Muscle of leg (tissue), 11 donors: ENCODE data around the gene RABGAP1. TPM values are rescaled to one million over a fixed set of nuclear protein-coding genes. Genes with fewer than 3 reads are reported as not detected.
A peak's percentile ranks its signal among the peaks of the same experiment; 100 is the strongest.

Experiments
- DNase-seq: peaks from one replicate; pipeline ENCODE4 v3.0.0; 2013
- H3K27ac ChIP-seq: one replicate; pipeline ENCODE4 v1.5.1; 2013; ENCODE audit warnings: mild to moderate bottlenecking, low read length, control low read depth
- H3K27me3 ChIP-seq: one replicate; pipeline ENCODE4 v1.6.1; 2013; ENCODE audit warnings: low read length; ENCODE audit not compliant: control insufficient read depth, insufficient read depth
- H3K36me3 ChIP-seq: one replicate; pipeline ENCODE4 v1.6.1; 2013; ENCODE audit warnings: low read length; ENCODE audit not compliant: control insufficient read depth, insufficient read depth
- H3K4me1 ChIP-seq: one replicate; pipeline ENCODE4 v1.6.1; 2013; ENCODE audit warnings: low read length; ENCODE audit not compliant: control insufficient read depth, insufficient read depth
- H3K4me3 ChIP-seq: one replicate; pipeline ENCODE4 v1.5.1; 2013; ENCODE audit warnings: low read length, control low read depth
- H3K9me3 ChIP-seq: replicated peaks from 2 replicates; pipeline ENCODE4 v1.6.1; 2013; ENCODE audit warnings: low read depth, low read length; ENCODE audit not compliant: control insufficient read depth
- WGBS: methylation state at CpG from one replicate; pipeline ENCODE4 v1.1.5; 2013; ENCODE audit warnings: missing lambda C conversion rate; ENCODE audit not compliant: insufficient coverage; 5-methylcytosine and 5-hydroxymethylcytosine counted together
- polyA plus RNA-seq, 8 donors: library from polyadenylated mRNA; unstranded; fragments of 120-200 nt; gene quantifications; one replicate each; pipeline versions ENCODE4 v1.2.1 to v1.2.3, GENCODE V29; 2013; ENCODE audit warnings: inconsistent platforms in 1 of 8, low replicate concordance in 1 of 8; ENCODE audit not compliant: insufficient read length in 8 of 8, insufficient read depth in 1 of 8
- total RNA-seq: library from RNA; stranded (reverse); fragments of 120-200 nt; gene quantifications from one replicate; pipeline ENCODE4 v1.2.4, GENCODE V29; 2013

RABGAP1 gene
- total and polyA plus RNA-seq, 9 donors, result 29.6 to 40.5 (median 30.9) TPM

GRCh38 chr9:123043081-123043939, 102.5 kb downstream of the RABGAP1 start:
- no CpG with 5 or more reads among the region's 5 CpGs for WGBS
- no peaks in the 10 kb centered on the region for H3K27me3 ChIP-seq
- H3K27ac ChIP-seq, result no peak overlapping the region
- peaks cover 2% of the 10 kb centered on the region for H3K36me3 ChIP-seq
- no peaks in the 10 kb centered on the region for H3K4me1 ChIP-seq
- H3K9me3 ChIP-seq, result peaks cover 2% of the 10 kb centered on the region
- no peak for DNase-seq
- no peak overlapping the region for H3K4me3 ChIP-seq

GRCh38 chr9:123044586-123044985, 103.8 kb downstream of the RABGAP1 start:
- Histone ChIP-seq H3K27ac (no peak overlapping the region), H3K4me1 (no peaks in the 10 kb centered on the region), H3K4me3 (no peak overlapping the region), H3K36me3 (peaks cover 2% of the 10 kb centered on the region), H3K9me3 (peaks cover 2% of the 10 kb centered on the region), H3K27me3 (no peaks in the 10 kb centered on the region)
- 59% methylated on average over 3 of the region's 4 CpGs for WGBS
- no peak for DNase-seq

GRCh38 chr9:123046406-123047195, 105.8 kb downstream of the RABGAP1 start:
- Histone ChIP-seq H3K27ac (no peak overlapping the region), H3K36me3 (peaks cover 4% of the 10 kb centered on the region)
- WGBS, result 80% methylated on average over 1 of the region's 3 CpGs

GRCh38 chr9:123048748-123049147, 107.9 kb downstream of the RABGAP1 start:
- DNase-seq, result peak; percentile 45
- Histone ChIP-seq H3K27me3 (no peaks in the 10 kb centered on the region), H3K9me3 (no peaks in the 10 kb centered on the region), H3K27ac (peak overlapping the region; percentile 6), H3K4me3 (no peak overlapping the region), H3K4me1 (no peaks in the 10 kb centered on the region), H3K36me3 (peaks cover 4% of the 10 kb centered on the region)
- no CpG with 5 or more reads among the region's 2 CpGs for WGBS

More at GRCh38 chr9:123046406-123047195, 105.8 kb downstream of the RABGAP1 start:
- Histone ChIP-seq H3K4me1 (no peaks in the 10 kb centered on the region), H3K4me3 (no peak overlapping the region), H3K9me3 (peaks cover 2% of the 10 kb centered on the region), H3K27me3 (no peaks in the 10 kb centered on the region)
- DNase-seq, result no peak

- no CpG with 5 or more reads among the region's 3 CpGs for WGBS
- no peak for DNase-seq
- no peak overlapping the region for H3K27ac ChIP-seq
- no peaks in the 10 kb centered on the region for H3K4me1 ChIP-seq
- no peaks in the 10 kb centered on the region for H3K27me3 ChIP-seq
- peaks cover 3% of the 10 kb centered on the region for H3K36me3 ChIP-seq
- H3K4me3 ChIP-seq, result no peak overlapping the region
- no peaks in the 10 kb centered on the region for H3K9me3 ChIP-seq
Measured at GRCh38 chr9:123049589-123050222, 108.9 kb downstream of the RABGAP1 start.

- Histone ChIP-seq H3K27me3 (no peaks in the 10 kb centered on the region), H3K9me3 (no peaks in the 10 kb centered on the region), H3K27ac (no peak overlapping the region), H3K4me3 (no peak overlapping the region), H3K4me1 (no peaks in the 10 kb centered on the region), H3K36me3 (peaks cover 7% of the 10 kb centered on the region)
- no peak for DNase-seq
Measured at GRCh38 chr9:123053046-123053445, 112.2 kb downstream of the RABGAP1 start.

- Histone ChIP-seq H3K36me3 (peaks cover 7% of the 10 kb centered on the region), H3K4me3 (no peak overlapping the region), H3K27me3 (no peaks in the 10 kb centered on the region), H3K4me1 (no peaks in the 10 kb centered on the region), H3K9me3 (no peaks in the 10 kb centered on the region), H3K27ac (no peak overlapping the region)
- no peak for DNase-seq
- no CpG with 5 or more reads among the region's 2 CpGs for WGBS
Measured at GRCh38 chr9:123053711-123054110, 112.9 kb downstream of the RABGAP1 start.

GRCh38 chr9:123058834-123059233, 118.0 kb downstream of the RABGAP1 start:
- no peaks in the 10 kb centered on the region for H3K9me3 ChIP-seq
- H3K4me3 ChIP-seq, result no peak overlapping the region
- H3K36me3 ChIP-seq, result peaks cover 4% of the 10 kb centered on the region
- H3K4me1 ChIP-seq, result no peaks in the 10 kb centered on the region
- no peak for DNase-seq
- H3K27ac ChIP-seq, result no peak overlapping the region
- no CpG with 5 or more reads among the region's 1 CpG for WGBS
- no peaks in the 10 kb centered on the region for H3K27me3 ChIP-seq

GRCh38 chr9:123059472-123060220, 118.8 kb downstream of the RABGAP1 start:
- peaks cover 4% of the 10 kb centered on the region for H3K36me3 ChIP-seq
- no peaks in the 10 kb centered on the region for H3K9me3 ChIP-seq
- DNase-seq, result no peak
- 90% methylated on average over 1 of the region's 9 CpGs for WGBS
- no peak overlapping the region for H3K4me3 ChIP-seq
- no peak overlapping the region for H3K27ac ChIP-seq
- H3K27me3 ChIP-seq, result no peaks in the 10 kb centered on the region
- no peaks in the 10 kb centered on the region for H3K4me1 ChIP-seq
